GM12892 (cell line): ENCODE data around the gene PANK4.

Experiments used
- POLR2A ChIP-seq: IDR thresholded peaks from 2 replicates; pipeline ENCODE4 v1.6.1; 2011; ENCODE audit warnings: low read depth, low read length, control low read depth
- POLR2AphosphoS5 ChIP-seq: IDR thresholded peaks from 2 replicates; pipeline ENCODE4 v1.6.1; 2011; ENCODE audit warnings: low read depth, low read length, control low read depth

GRCh38 chr1:2498648-2499047 lies 27.7 kb downstream of the PANK4 start:
- TF ChIP-seq POLR2A: no peak
- TF ChIP-seq POLR2AphosphoS5: no peak
